Measurements from ENCODE around the gene CLIP2.

CLIP2 gene

DNA sequence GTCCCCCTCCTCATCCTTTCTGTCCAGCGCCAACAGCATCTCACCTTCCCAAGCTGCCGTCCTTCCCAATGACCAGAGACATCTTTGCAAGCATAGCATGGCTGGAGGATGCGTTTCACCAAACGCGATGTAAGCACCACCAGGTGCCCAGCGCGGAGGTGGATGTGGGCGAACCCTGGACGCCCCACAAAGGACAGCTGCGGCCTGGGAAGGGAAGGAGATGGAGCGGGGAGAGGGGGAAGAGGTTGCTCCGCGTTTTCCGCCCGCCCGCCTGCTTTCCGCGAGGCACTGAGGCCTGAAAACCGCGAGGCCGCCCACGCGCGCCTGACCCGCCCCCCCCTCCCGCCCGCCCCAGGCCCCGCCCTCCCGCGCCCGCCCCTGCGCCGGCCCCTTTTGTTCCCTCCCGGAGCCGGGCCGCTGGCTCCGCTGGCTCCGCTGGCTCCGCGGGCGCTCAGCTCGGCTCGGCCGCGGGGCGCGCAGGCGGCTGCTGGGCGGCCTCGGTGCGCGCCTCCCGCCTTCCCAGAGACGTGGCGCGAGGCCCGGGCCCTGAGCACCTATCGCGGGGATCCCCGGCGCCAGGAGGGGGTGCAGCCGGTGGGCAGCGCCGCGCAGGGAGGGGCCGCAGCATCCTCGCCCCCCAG lies at the start of gene CLIP2:
Gene CLIP2 (plus strand): TSS at position 390 of the 641 bp plus-strand sequence. CDS start 28,140 bp downstream, outside the sequence.
- peak; percentile 86 for DNase-seq
- ATAC-seq (ENCODE audit: insufficient read depth, low read depth), result peak; percentile 92
- H4K20me1 ChIP-seq (ENCODE audit: insufficient read depth, low read length), result peaks cover 25% of the 10 kb centered on the region
- peaks cover 28% of the 10 kb centered on the region for H3K4me1 ChIP-seq (ENCODE audit: insufficient read depth, low read length)
- no peaks in the 10 kb centered on the region for H3K36me3 ChIP-seq (ENCODE audit: insufficient read depth, low read length)
- H3K27ac ChIP-seq (ENCODE audit: low read length), result peak within 1 kb of the TSS; percentile 57
- peak within 1 kb of the TSS; percentile 63 to 68 for H3K4me3 ChIP-seq (ENCODE audit: low read depth in 1 of 2, low read length in 2 of 2)
- peak within 1 kb of the TSS; percentile 84 for H3K9ac ChIP-seq (ENCODE audit: low read depth, low read length)
- peak within 1 kb of the TSS; percentile 90 for H2AFZ ChIP-seq (ENCODE audit: low read depth, low read length)
- TF ChIP-seq, protein P1, sequence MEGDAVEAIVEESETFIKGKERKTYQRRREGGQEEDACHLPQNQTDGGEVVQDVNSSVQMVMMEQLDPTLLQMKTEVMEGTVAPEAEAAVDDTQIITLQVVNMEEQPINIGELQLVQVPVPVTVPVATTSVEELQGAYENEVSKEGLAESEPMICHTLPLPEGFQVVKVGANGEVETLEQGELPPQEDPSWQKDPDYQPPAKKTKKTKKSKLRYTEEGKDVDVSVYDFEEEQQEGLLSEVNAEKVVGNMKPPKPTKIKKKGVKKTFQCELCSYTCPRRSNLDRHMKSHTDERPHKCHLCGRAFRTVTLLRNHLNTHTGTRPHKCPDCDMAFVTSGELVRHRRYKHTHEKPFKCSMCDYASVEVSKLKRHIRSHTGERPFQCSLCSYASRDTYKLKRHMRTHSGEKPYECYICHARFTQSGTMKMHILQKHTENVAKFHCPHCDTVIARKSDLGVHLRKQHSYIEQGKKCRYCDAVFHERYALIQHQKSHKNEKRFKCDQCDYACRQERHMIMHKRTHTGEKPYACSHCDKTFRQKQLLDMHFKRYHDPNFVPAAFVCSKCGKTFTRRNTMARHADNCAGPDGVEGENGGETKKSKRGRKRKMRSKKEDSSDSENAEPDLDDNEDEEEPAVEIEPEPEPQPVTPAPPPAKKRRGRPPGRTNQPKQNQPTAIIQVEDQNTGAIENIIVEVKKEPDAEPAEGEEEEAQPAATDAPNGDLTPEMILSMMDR (IDR thresholded peaks at IDR 0.05; ENCODE audit: borderline replicate concordance, extremely low read depth, low read length, poor library complexity, severe bottlenecking), result no peak
- no peak for TF ChIP-seq EZH2 (IDR thresholded peaks at IDR 0.05; ENCODE audit: borderline replicate concordance, low read depth, low read length, severe bottlenecking)
- no peaks in the 10 kb centered on the region for H3K9me3 ChIP-seq (ENCODE audit: insufficient read depth, low read length, severe bottlenecking)
- peaks cover 7% of the 10 kb centered on the region for H3K79me2 ChIP-seq (ENCODE audit: insufficient read depth, low read length)
- H3K27me3 ChIP-seq (ENCODE audit: insufficient read depth, low read length, poor library complexity), result peaks cover 14% of the 10 kb centered on the region
- peak within 1 kb of the TSS; percentile 77 for H3K4me2 ChIP-seq (ENCODE audit: insufficient read depth, low read length)

DNA sequence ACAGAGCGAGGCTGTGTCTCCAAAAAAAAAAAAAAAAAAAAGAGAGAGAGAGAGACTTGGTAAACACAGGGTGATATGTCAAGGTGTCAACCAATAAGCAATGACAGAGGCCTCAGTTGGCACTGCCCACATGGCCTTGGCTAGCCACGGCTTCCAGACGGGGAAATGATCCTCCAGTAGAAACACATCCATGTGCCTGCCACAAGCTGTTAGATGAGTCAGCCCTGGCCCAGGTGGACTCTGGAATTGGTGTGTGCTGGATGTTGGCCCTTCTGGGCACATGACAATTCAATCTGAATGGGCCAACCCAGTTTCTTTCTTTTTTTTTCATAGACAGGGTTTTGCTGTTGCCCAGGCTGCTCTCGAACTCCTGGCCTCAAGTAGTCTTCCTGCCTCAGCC lies 48.7 kb upstream of the CLIP2 start:
- Histone ChIP-seq H4K20me1 (ENCODE audit: insufficient read depth, low read length) (peaks cover 28% of the 10 kb centered on the region), H3K79me2 (ENCODE audit: insufficient read depth, low read length) (peaks cover 60% of the 10 kb centered on the region), H3K4me2 (ENCODE audit: insufficient read depth, low read length) (no peak overlapping the region), H3K36me3 (ENCODE audit: insufficient read depth, low read length) (peaks cover 96% of the 10 kb centered on the region), H2AFZ (ENCODE audit: low read depth, low read length) (no peak overlapping the region), H3K27ac (ENCODE audit: low read length) (peak overlapping the region; percentile 1; the same call in 1 of the 2 replicates), H3K9ac (ENCODE audit: low read depth, low read length) (no peak overlapping the region), H3K4me3 (ENCODE audit: low read depth in 1 of 2, low read length in 2 of 2) (no peak overlapping the region), H3K9me3 (ENCODE audit: insufficient read depth, low read length, severe bottlenecking) (no peaks in the 10 kb centered on the region), H3K27me3 (ENCODE audit: insufficient read depth, low read length, poor library complexity) (no peaks in the 10 kb centered on the region), H3K4me1 (ENCODE audit: insufficient read depth, low read length) (peaks cover 59% of the 10 kb centered on the region)
- TF ChIP-seq, protein P1 (IDR thresholded peaks at IDR 0.05; ENCODE audit: borderline replicate concordance, extremely low read depth, low read length, poor library complexity, severe bottlenecking), result no peak
- ATAC-seq (ENCODE audit: insufficient read depth, low read depth), result no peak
- no peak for DNase-seq

DNA sequence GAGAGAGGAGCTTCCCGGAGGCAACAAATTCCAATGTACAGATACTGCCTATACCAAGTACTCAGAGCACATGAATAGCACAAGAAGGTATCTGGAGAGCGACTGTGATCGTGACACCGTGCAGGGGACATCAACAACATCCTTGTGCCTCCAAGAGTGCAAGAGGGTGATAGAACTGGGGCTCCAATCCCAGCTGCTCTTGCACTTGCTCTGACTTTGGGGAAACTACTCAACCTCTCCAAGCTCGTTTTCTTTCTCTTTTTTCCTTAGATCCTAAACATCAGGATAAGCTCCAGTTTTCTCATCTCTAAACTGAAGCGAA lies 47.1 kb upstream of the CLIP2 start:
- Histone ChIP-seq H3K9me3 (ENCODE audit: insufficient read depth, low read length, severe bottlenecking) (no peaks in the 10 kb centered on the region), H4K20me1 (ENCODE audit: insufficient read depth, low read length) (peaks cover 28% of the 10 kb centered on the region), H3K4me2 (ENCODE audit: insufficient read depth, low read length) (no peak overlapping the region), H3K9ac (ENCODE audit: low read depth, low read length) (no peak overlapping the region), H3K27me3 (ENCODE audit: insufficient read depth, low read length, poor library complexity) (no peaks in the 10 kb centered on the region), H3K27ac (ENCODE audit: low read length) (peak overlapping the region; percentile 50), H3K4me1 (ENCODE audit: insufficient read depth, low read length) (peaks cover 45% of the 10 kb centered on the region), H3K79me2 (ENCODE audit: insufficient read depth, low read length) (peaks cover 64% of the 10 kb centered on the region), H3K36me3 (ENCODE audit: insufficient read depth, low read length) (peaks cover 89% of the 10 kb centered on the region), H3K4me3 (ENCODE audit: low read depth in 1 of 2, low read length in 2 of 2) (no peak overlapping the region), H2AFZ (ENCODE audit: low read depth, low read length) (no peak overlapping the region)
- DNase-seq (no peak), ATAC-seq (ENCODE audit: insufficient read depth, low read depth) (no peak)
- no peak for TF ChIP-seq EZH2 (IDR thresholded peaks at IDR 0.05; ENCODE audit: borderline replicate concordance, low read depth, low read length, severe bottlenecking)
- TF ChIP-seq, protein P1 (IDR thresholded peaks at IDR 0.05; ENCODE audit: borderline replicate concordance, extremely low read depth, low read length, poor library complexity, severe bottlenecking), result no peak
